Suprapubic skin (tissue), 4 donors: ENCODE measurements around the gene MAN2B1.

Source experiments
- EP300 ChIP-seq: sonication (generic); formaldehyde crosslinking; IDR thresholded peaks from one replicate; pipeline ENCODE4 v1.6.1; 2017; ENCODE audit warnings: antibody characterized with exemption
- POLR2A ChIP-seq, 2 donors: fragments of 450-650 bp; IDR thresholded peaks; one replicate each; pipeline ENCODE4 v1.6.1; 2017; ENCODE audit warnings: antibody characterized with exemption in 2 of 2, mild to moderate bottlenecking in 2 of 2, moderate library complexity in 2 of 2
- POLR2AphosphoS5 ChIP-seq, 3 donors: sonication (generic); formaldehyde crosslinking; IDR thresholded peaks; one replicate each; pipeline ENCODE4 v1.6.1; 2017; ENCODE audit warnings: antibody characterized with exemption in 3 of 3
- TF ChIP-seq, protein P1 (sequence below), 2 donors: fragments of 200-600 bp in 1 of 2; fragments of 450-650 bp in 1 of 2; sonication (generic) in 1 of 2; IDR thresholded peaks; one replicate each; pipeline ENCODE4 v1.5.1; 2016 to 2019; ENCODE audit warnings: antibody characterized with exemption in 2 of 2, mild to moderate bottlenecking in 1 of 2, moderate library complexity in 1 of 2

DNA sequence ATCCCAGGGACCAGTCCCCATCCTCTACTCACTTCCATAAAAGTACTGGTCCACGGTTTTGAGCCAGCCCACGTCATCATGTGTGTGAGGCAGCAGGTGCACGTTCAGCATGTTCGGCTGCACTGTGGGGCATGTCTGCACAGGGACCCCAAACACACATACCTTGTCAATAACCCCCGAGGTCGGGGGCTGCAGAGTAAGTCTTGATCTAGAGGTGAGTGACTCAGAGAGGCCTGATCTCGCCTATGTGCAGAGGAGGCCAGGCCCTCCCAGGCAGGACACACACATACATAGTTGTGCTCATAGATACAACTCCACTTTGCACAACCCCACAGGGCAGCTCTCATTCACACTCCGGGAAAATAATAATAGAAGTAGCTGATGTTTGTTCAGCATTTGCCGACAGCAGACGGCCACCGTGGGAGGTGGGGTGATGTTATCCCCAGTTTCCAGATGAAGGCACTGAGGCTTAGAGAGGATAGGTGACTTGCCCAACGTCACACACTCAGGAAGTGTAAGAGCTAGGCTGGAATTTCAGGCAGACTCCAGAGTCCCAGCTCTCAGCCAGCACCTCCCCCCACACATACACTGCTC is 774 bp downstream of the MAN2B1 start:
- TF ChIP-seq POLR2A (IDR thresholded peaks at IDR 0.05) (no peak), EP300 (no peak), POLR2AphosphoS5 (IDR thresholded peaks at IDR 0.05) (no peak)
- TF ChIP-seq, protein P1, sequence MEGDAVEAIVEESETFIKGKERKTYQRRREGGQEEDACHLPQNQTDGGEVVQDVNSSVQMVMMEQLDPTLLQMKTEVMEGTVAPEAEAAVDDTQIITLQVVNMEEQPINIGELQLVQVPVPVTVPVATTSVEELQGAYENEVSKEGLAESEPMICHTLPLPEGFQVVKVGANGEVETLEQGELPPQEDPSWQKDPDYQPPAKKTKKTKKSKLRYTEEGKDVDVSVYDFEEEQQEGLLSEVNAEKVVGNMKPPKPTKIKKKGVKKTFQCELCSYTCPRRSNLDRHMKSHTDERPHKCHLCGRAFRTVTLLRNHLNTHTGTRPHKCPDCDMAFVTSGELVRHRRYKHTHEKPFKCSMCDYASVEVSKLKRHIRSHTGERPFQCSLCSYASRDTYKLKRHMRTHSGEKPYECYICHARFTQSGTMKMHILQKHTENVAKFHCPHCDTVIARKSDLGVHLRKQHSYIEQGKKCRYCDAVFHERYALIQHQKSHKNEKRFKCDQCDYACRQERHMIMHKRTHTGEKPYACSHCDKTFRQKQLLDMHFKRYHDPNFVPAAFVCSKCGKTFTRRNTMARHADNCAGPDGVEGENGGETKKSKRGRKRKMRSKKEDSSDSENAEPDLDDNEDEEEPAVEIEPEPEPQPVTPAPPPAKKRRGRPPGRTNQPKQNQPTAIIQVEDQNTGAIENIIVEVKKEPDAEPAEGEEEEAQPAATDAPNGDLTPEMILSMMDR (IDR thresholded peaks at IDR 0.05): no peak
